GM19099 (cell line): Measurements from ENCODE around the gene BARX2.

Source experiments
- POLR2A ChIP-seq: IDR thresholded peaks from 3 replicates; pipeline ENCODE4 v1.6.1; 2011; ENCODE audit warnings: low read depth; ENCODE audit not compliant: insufficient read length; ENCODE audit errors: extremely low read depth

BARX2 gene

DNA sequence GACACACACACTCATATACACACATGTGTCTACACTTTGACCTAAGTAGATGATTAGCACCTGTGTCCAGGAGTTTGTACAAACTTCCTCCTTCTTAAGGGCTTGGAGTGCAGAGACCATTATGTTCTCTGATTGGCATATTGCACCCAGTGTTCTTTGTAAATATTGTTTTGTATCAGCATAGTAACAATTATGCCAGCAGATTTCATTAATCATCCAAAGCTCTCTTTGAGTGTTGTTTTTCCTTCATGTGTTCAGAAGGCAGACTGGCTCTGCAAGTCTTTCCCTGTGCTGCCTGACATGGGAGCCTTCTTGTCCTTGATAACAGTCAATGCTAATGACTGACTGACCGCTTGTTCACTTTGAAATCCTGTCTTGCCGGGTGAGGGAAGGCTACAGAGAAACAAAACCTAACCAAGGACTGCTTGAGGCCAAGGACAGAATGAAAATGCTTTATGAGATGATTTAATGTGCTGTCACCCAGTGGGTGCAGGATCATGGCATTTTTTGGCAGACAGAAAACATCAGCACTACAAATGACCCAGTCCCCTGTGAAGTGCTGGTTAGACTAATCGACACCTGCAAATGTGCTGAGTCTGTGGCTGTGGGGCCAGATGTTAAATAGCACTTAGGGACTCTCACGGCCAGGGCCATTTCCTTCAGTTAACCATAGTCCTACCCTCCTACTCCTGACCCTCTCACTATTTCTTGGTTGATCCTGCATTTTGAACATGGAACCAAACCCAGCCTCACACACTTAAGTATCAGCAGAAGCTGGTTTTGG, 6.6 kb upstream of the BARX2 start:
- no peak for TF ChIP-seq POLR2A

DNA sequence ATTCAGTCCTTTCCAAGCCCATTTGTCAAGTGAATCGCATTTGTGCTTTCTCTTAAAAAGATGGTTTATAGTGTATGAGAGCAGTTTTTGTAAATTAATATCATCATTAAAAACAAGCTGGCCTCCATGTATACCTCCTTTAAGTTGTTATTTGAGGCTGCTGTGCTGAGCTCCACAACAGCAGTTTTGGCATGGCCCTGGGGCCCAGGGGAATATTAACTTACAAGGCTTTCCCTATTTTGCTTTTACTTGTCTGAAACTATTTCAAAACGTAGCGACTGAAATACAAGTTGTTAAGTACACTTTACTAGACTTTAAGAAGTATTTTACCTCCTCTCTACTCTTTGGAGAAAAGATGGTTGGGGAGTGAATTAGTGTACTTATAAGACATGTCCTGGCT, 4.9 kb upstream of the BARX2 start:
- no peak for TF ChIP-seq POLR2A

DNA sequence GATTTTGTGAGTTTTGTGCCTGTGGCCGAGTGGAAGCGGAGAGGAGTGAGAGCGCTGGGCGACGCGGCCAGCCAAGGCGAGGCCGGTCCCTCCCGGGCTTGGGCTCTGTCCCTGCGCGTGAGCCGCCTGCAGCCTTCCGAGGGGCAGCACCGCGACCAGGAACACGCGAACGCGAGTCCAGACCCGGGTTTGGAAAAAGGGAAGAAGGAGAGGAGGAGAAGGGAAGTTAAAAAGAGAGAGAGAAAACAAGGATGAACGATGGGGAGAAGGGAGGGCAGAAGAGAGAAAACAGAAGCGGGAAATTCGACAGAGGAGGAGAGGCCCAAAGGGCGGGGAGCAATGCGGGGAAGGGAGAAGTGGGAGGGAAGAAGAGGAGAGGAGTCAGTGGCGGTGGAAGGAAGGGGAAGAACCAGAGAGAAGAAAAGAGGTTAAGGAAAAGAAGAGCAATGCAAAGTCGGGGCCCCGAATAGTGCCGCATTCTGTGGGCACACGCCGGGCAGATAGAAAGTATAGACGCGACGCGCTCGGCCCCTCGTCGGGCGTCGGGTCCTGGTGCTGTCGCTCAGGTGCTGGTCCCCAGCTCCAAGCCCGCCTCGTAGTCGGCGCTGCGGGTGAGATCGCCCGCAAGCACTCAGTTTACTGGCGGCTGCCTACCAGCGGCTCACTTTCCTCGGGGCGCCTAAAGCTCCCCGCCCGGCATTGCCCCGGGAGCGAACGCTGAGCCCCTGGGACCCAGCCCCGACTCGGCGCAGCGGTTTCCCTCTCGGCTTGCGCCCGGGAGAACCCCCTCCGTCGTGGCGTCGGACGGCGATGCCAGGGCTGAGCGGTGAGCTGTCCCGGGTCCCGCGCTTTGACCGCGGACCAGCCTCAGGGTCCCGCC, 2.8 kb upstream of the BARX2 start:
- no peak for TF ChIP-seq POLR2A

DNA sequence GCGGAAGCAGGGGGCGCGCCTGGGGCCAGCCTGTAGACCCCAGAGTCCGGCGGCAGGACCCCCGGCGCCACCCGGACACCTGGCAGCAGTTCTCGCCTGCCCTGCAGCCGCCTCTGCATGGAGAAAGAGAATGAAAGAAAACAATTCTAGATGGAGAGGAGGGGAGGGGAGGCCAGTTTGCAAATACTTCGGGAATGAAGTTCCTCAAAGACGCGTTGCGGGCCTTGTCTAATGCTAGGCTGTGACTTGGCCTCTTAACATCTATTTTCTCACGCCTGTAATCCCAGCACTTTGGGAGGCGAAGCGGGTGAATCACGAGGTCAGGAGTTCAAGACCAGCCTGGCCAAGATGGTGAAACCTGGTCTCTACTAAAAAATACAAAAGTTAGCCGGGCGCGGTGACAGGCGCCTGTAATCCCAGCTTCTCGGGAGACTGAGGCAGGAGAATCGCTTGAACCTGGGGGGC, 2.1 kb upstream of the BARX2 start:
- TF ChIP-seq POLR2A: no peak

DNA sequence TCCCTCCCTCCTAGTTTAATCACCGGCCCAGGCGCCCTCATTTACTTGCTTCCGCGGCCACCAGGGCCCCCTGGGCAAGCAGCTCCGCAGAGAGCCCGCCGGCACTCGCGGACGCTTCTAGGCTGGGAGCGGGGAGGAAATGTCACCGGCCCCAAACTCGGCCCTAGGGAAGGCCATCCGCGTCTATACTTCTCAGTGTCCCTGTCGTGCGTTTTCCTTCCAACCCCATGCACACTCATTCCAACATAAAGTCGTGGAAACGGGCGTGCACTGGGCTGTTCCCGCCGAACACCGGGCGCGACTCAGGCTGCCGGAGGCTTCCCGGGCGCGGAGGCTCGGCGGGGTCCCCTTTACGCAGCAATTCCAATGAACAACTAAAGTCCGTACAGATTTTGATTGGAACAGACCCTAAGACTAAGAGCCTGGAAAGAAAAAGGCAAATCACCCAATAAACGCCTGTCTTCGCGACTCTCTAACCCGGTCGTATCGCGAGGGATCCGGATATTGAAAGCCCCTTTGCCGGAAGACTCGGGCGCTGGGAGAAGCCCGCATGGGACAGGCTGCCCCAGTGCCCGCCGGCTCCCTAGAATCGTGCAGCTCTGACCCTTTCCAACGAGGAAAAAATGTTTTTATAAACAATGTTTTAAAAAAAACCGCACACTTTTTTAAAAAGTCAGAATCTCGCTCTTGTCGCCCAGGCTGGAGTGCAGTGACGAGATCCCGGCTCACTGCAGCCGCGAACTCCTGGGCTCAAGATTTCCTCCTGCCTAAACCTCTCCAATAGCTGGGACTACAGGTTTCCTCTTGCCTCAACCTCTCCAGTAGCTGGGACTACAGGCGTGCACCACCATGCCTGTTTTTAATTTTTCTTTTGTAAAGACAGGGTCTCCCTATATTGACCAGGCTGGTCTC, 1.3 kb upstream of the BARX2 start:
- TF ChIP-seq POLR2A: no peak

DNA sequence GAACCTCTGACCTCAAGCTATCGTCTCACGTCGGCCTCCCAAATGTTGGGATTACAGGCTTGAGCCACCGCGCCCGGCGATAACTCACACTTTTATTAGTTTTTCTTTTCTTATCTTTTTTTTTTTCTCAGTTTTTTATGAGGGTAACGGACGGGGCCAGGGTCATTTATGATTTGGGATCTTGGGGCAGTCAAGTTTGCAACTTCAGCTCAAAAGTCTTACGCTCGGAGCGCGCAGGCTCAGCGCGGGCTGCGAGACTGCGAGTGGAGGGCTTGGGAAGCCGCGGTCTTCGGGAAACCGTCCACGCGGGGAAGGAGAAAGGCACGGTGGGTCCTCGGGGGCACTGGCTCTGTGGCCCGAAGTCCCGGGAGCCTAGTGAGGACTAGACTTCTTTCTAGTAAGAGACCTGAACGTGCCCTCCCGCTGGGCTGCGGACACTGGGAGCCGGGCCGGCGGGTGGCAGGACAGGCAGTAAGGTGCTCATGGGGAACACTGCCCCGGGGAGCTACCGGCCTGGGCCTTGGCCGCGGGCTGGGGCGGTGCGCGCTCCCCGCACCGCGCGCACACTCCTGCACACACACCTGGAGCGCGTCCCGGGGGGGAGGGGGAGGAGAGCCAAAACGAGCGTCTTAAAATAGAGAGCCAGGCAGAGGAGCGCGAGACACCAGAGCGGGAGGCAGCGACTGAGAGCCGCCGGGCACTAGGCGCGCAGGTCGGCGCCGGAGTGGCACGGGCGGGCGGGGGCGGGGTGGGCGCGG, 476 bp upstream of the BARX2 start:
- no peak for TF ChIP-seq POLR2A

DNA sequence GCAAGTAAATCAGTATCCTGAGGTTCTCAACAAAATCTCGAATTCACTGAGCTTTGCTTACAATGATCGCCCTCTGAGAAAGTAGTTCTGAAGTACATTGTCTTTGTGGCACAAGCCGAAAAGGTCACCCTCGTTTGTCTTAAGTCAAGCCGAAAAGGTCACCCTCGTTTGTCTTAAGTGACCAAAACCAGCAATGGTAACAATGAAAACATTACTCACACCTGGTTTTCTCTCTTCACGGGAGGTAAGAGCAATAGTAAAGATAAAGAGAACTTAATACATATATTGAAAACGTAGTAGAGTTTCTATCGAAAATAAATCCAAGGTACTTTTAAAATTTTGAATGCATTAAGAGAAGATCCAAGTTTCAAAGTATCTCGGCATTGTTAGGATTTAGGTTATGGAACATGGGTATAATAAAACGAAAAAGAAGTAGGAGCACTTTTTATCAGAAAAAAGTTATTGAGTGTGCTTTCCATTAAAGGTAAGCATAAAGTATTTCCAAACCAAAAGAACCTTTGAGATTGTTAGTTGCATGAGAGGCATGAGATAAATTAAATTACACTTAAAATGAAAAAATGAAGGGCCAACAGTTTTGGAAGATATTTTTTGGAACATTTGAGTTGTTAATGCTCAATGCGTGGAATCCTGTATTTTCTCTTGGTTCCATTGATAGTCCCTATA, 1.2 kb downstream of the BARX2 start:
- no peak for TF ChIP-seq POLR2A

DNA sequence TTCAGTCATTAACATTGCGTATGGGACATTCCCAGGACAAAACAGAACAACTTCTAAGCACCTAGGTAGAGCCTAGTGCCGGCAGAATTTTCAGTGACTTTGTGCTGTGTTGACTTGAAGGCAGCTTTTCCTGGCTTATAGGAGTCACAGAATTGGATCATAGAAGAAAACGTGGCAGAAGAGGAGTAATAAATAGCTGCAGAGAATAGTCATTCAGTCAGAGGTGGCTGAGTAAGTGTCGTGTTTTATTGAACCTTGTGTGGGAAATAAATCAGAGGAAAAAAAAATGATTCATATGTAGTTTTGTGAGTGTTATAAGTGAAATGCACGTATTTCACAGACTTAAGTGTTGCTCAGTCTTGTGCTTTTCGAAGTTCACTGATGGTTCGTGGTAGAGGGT, 2.1 kb downstream of the BARX2 start:
- no peak for TF ChIP-seq POLR2A

DNA sequence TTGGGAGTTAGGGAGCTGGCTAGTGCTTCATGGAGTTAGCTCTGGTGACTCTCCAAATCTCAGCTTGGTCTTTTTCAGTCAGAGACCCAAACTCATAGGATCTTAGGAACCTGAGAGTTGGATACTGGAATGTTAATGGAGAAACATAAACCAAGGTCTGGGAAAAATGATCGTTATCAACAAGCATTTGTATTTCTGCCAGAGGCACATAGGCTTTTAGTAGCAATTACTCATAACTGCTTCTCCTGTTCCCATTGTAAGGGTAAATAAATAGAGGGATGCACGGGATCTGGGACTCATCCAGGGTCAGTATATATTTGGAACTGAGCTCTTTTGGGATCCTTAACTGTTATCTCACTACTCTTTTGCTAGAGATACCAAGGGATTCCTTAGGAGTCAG, 4.8 kb downstream of the BARX2 start:
- no peak for TF ChIP-seq POLR2A

DNA sequence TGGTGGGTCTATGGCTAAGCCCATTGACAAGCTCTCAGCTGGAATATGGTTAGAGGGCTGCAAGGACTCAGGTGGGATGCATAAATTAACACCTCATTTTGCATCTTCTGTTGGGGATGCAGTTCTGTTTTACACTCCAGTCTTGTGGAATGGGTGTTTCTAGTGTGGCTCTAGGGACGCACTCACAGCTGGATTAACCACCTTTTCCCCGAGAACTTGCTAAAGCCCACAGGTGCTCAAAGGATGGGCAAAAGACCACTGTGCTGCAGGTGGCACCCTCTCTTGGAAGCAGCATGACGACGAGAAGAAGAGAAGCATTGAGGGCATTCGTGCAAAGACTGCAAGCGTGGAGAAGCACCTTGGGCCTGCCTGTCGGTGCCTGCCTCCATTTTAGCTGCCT, 6.9 kb downstream of the BARX2 start:
- TF ChIP-seq POLR2A: no peak

DNA sequence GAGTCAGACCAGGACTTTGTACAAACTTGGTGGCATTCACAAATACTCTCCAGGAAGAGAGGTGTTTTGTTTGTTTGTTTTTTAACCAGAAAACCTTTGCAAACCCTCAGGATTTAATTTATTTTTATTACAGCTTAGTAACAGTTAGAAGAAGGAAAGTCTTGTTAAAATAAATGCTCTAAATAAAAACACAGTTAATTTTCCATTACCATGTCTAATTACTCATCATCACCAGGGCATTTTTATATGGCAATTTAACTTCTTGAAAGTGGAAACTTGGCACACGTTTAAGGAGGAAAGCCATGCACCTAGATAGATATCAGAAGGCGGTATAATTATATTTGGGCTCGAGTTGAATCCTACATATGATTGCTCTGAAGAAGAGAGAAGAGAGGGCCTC, 7.4 kb downstream of the BARX2 start:
- TF ChIP-seq POLR2A: no peak

DNA sequence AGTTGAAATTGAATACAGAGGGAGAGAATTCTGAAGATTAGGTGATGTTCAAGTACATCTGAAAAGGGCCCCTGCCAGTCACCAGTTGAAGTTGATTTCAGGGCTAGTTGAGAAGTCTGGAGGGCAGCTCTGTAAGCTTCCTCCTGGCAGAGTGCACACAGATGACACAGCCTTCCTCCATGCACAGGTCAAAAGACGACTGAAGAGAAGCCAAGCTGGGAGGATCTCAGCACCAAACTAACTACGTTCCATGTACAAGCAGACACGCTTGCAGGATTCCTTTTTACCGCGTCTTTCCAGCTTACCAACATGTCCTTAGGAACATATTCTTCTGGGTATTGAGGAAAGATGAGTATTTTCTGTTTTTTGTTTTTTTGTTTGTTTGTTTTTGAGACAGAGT, 7.9 kb downstream of the BARX2 start:
- no peak for TF ChIP-seq POLR2A

DNA sequence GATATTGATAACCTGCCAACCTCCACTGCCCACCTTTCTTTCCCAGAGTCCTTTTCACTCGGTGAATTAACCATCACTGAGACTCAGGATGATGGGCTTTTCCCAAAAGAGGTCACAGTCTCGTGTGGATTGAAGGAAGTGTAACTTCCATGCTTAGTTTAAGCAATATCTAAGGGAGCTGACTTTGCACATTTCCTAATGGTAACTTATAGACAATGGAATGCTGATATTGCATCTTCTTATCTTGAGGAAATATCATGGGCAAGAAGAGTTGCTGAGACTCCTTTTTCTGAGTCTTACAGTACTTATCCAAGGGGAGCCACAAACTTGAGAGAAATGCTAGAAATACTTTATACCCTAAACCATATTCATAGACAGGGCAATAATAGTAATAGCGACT, 8.8 kb downstream of the BARX2 start:
- TF ChIP-seq POLR2A: no peak

DNA sequence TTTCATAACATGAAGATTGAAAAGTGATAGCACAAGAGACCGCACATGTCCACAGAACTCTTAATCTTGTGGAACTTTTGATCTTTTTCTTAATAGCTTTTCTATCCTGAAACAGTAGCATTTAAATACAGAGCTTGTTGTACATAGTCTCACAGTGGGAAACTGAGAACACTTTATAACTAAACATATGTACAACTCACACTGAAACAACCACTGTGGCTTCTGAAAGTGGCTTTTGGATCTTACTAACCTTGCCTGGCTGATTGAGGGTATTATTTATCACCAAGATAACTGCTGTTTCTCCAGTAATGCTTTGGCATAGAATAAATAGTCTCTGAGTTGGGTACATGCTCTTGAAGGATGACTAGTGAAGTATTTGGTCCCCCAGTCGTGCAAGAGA, 10.2 kb downstream of the BARX2 start:
- TF ChIP-seq POLR2A: no peak
